Stimulated activated CD4-positive, alpha-beta T cell treated with anti-CD3 and anti-CD28 coated beads, TNF-alpha, amount 100 ng/mL, for 4 hours (primary cell): ENCODE data around the gene EXOC6.
"Not testable (repeated sequence)": the region's sequence is repeated elsewhere in the genome, so short reads cannot be mapped to it uniquely, and the experiment has no call there.

Experiments
- DNase-seq, 3 experiments: peaks; one replicate each; pipeline ENCODE4 v3.0.0-alpha.2; 2020; ENCODE audit warnings: low read depth in 3 of 3

The EXOC6 gene

DNA sequence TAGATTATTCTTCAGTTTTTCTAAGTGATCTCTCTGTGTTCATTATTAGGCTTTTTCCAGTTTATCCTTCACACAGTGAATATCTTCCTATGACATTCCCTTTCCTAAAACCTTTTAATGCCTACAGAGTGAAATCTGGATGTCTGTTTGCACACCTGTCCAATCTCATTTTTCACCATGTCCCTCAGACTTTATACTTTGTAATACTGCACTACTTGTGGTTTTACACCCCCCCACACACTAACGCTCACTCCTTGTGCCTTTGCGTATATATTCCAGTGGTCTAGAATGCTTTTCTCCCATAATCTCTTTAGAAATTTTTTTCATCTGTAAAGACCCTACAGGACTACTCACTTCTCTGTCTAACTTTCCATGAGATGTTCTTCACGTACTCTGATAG lies 98.2 kb downstream of the EXOC6 start:
- DNase-seq = no peak

DNA sequence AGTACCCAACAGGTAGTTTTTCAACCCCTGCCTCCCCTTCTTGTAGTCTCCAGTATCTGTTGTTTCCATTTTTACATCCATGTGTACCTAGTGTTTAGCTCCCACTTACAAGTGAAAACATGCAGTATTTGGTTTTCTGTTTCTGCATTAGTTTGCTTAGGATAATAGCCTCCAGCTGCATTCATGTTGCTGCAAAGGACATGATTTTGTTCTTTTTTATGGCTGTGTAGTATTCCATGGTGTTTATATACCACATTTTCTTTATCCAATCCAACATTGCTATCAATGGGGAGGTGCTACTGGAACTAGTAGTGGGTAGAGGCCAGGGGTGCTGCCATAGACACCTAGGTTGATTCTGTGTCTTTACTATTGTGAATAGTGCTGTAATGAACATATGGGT lies 104.3 kb downstream of the EXOC6 start:
- DNase-seq = not testable (repeated sequence)

- DNase-seq = no peak
Observed at GRCh38 chr10:92957223-92958010, 109.1 kb downstream of the EXOC6 start.

GRCh38 chr10:92961638-92962037 lies 113.3 kb downstream of the EXOC6 start:
- no peak for DNase-seq

DNA sequence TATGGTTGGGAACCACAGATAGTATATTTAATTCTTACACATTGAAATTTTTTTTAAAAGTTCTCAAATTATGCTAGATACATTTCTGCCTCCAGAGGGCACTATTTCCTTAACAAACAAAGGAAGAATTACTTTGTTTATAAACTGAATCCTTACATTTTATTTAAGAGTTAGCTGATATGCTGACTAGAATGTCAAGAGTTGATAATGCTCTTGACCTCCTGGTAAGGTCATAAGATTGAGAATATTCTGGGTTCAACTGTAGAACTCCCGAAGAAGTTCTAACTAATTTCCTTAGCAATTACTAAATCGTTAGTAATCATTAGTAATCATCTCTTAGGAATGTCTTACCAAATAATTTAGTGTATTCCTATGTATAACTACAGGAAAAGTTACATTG lies 117.0 kb downstream of the EXOC6 start:
- DNase-seq = no peak

GRCh38 chr10:92967641-92968040 lies 119.3 kb downstream of the EXOC6 start:
- DNase-seq = no peak

- DNase-seq = no peak
Observed at GRCh38 chr10:92969151-92969550, 120.8 kb downstream of the EXOC6 start.

DNA sequence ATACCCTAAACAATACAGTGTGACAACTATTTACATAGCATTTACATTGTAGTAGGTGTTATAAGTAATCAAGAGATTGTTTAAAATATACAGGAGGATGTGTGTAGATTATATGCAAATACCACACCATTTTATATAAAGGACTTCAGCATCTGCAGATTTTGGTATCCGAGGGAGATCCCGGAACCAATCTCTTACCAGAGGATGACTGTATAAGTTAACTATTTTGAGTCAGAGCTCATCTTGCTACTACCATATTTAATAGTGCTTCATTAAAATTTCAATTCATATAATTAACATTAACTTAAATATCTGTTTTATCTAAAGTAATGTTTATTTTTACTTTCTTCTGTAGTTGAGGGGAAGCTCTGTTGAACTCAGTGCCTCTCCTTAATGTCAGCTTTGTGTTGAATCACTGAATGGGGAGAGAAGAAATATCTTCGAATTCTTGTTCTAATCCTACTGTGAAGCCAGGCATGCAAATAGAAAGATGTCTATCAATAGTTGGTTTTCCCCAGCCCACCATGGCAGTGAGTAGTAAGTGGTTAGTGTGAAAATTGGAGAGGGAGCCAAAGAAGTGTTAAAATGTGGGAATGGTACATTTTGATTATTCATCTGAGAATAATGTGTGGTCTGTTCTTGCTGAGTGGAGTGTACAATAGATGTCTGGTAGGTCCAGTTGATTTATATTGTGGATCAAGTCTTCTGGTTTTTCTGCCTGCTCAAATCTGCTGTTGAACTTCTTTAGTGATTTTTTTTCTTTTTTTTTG lies 122.2 kb downstream of the EXOC6 start:
- DNase-seq = no peak

DNA sequence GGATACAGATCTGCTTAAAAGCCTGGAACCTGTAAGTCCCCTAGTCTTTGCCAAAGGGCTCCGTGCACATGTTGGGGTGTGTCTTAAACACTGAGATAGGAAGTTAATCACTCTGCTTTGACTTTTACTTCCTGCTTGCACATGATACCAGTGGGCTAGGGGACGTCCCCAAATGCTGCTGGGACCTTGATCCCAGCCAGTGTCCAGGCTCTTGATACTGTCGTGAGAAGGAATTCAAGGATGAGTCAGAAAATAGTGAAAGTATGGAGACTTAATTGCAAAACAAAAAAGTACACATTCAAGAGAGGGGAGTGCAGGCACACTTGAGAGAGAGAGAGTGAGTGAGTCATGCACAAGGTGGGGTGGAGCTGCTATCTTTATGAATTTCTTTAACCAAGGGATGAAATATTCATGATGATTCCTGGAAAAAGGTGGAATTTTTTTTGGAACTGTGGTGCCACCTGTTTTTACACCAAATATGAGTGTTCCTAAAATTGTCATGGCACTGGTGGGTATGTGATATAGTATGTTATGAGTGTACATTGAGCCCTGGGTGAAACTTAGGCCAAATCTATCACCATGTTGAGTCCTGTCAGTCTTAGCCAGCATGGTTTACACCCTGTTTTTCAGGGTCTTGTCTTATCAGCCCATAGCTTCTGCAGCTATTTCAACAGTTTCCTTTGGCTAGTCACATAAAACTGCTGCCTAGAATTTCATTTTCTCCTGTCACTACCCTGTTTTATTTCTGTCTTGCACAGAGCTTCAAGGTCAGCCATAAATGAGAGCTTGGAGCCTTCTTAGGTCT lies 123.9 kb downstream of the EXOC6 start:
- no peak for DNase-seq

DNA sequence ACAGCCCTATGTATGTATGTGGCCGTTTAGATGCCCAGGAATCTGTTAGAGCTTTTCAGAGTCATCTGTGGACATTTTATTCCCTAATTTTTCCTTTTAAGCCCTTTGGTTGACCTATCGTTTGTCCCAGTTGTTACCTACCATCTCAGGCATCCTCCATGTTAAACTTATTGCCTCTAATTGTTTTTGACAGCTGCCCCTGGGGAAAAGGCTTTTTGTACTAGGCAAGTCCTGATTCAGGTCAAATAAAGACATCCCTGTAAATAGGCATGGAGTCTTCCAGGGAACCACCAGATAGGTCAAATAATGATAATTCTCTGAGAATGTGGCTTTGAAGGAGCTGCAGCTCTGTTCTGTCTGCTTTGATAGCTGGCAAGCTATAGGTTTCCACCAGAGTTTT lies 124.6 kb downstream of the EXOC6 start:
- DNase-seq = no peak

DNA sequence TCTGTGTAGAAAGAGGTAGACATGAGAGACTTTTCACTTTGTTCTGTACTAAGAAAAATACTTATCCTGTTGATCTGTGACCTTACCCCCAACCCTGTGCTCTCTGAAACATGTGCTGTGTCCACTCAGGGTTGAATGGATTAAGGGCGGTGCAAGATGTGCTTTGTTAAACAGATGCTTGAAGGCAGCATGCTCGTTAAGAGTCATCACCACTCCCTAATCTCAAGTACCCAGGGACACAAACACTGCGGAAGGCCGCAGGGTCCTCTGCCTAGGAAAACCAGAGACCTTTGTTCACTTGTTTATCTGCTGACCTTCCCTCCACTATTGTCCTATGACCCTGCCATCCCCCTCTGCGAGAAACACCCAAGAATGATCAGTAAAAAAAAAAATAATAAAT lies 128.0 kb downstream of the EXOC6 start:
- not testable (repeated sequence) for DNase-seq

DNA sequence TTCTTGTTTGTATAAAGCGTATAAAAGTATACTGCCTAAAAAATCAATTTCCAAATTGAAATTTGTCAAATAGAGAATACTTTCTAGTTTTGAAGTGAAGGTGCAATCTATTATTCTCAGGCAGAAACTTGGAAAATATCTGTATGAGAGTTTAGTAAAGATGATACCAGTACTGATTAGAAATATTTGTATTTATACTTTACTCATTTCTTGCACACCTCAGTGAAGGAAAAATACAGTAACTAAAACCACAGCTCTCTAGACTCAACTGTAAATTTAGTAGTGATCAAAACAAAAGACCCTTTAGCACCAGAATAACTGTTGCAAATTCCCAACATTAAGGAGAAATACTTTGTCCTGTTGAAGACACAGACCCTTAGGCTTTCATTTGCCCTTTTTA lies 140.9 kb downstream of the EXOC6 start:
- no peak for DNase-seq

GRCh38 chr10:92990615-92991014 lies 142.3 kb downstream of the EXOC6 start:
- DNase-seq = no peak

DNA sequence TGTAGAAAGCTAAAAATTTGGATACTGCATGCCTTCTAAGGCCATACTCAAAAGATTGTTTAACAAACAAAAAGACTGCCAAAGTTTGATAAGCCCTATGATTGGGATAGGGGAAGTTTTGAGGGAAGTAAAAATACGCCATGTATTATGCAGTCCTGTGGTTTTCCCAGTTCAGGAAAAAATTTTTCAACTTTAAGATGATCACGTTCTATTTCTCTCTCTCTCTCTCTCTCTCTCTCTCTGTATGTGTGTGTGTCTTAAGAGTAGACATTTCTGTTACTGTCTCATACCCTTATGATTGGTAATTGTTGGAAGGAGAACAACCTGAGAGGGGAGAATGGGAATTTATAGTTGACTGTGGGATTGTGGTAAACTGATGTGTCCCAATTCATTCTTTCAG lies 143.2 kb downstream of the EXOC6 start:
- DNase-seq = no peak

DNA sequence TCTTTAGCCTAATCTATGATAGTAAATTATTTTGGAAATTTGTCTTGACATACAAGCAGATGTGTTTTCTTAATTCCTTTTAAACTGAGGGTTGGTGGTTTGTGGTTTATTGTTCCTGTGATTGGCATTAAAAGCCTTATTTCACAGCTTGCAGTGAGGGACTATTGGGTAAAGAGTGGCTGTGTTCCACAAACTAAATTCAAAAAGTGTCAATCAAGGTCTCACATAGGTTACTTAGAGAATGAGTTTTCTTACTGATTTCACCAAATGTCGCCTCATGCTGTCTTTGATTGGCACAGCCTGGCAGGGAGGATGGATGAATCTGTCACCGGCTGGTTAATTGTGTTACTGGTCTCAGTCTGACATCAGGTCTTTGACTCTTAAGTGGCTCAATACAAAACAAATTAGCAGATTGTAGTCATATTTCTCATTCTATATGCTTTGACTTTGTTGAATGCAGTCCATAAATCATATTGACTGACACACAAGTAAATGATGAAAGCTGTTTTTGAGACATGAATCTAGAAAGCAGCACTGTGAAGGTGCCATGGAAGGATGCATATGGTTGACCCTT lies 145.5 kb downstream of the EXOC6 start:
- no peak for DNase-seq

DNA sequence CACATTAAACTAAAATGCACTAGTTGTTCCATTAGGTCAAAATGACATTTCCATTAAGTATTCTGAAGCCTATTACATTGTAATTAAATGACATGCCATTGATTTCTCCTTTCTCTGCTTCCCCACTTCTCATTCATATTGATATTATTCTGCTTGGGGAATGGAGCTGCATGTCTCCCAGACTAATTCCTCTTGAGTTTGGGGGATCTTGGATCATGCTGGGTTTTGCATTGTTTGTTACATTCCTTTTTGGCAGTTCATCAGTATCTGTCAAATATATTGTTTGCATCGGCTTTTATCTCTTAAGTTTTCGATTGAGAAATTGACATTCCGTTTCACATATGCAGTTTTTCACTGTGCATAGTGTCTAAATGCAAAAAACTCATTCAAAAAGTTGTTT lies 147.2 kb downstream of the EXOC6 start:
- no peak for DNase-seq

DNA sequence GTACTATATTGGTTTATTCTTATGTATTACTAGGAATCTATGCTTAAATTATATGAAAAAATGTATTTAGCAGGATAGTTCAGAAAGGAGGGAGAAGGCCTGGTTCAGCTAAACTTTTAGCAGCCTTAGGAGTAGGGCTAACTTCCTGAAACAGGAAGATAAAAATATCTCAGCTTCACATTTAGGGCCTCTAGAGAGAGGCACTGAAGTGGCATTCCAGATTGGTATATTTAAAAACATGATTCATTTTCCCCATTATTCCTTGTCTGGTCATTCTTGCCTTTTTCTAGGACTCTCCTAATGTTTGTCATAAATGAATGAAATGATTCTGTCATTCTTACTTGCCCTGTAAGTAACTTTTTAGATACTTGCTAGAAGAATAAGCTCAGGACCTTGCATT lies 149.3 kb downstream of the EXOC6 start:
- DNase-seq = no peak

DNA sequence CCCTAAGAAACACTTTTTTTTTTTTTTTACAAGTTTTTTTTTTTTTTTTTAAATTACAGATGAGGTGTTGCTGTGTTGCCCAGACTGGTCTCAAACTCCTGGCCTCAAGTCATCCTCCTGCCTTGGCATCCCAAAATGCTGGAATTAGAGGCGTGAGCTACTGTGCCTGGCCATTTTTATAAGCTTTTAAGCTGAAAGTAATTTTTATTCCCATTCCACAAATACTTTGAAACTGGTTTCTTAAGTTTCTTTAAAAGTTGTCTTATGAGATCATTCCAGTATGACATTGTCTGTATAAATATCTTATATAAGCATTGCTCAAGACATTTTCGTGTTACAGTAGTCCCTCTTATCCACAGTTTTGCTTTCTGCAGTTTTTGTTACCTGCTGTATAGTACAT lies 150.9 kb downstream of the EXOC6 start:
- no peak for DNase-seq

GRCh38 chr10:93006435-93007039 lies 158.2 kb downstream of the EXOC6 start:
- no peak for DNase-seq

DNA sequence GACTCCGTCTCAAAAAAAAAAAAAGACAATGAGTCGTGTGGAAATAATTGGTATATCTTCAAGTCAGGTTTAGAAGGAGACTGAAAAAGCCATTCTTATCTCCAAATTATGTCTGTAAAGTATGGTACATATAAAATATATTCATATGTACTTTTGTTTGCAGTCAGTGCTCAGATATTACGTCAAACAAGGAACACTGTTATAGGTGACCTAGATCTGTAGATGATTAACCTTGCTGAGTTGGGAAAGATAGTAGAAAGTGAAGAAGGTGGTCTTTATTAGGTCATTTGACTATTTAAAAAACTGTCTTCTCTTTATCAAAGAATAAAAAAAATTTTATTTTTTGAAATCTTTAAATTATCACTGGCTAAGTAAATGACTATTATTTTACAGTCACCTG lies 167.4 kb downstream of the EXOC6 start:
- DNase-seq = no peak

DNA sequence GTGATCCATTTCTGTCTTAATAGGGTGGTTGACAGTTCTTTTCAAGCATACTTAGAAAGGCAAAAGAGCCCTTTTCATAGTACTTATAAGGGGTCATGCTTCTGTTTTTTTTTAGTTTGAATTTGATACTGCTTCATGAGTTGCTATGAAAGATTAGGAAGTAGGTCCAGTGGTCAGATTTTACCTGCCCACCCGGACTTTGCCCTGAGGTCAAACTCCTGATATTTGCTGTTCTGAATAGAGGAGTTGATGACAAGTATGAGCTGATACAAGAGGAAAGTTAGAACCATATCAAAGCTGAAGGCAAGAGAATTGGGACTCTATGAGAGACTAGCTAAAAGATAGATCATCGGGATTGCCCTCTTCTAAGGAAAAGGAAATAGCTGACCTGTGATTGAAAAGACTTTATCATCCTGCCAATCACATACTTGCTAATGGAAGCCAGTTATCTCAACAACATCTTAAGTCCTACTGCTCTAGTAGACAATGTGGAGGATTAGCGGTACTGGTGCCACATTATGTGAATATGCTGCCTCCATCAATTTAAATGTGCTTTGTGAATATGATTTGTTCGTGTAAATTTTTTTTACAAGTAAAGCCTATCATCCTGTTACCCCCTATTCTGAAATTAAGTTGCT lies 174.8 kb downstream of the EXOC6 start:
- DNase-seq = no peak
